SK-N-SH treated with all-trans-retinoic acid at 6 μM for 48 hours (cell line): ENCODE measurements around the gene RCCD1.

Source experiments
- ATAC-seq: fragments of 200-7000 bp; cut with Tn5 transposase; 3 replicates; pipeline ENCODE4 v1.9.1; 2020; ENCODE audit warnings: mild to moderate bottlenecking, moderate library complexity
- BACH2 ChIP-seq: fragments of 250-450 bp; sonication (Bioruptor Pico); IDR thresholded peaks from 2 replicates; pipeline ENCODE4 v1.9.0; 2021; ENCODE audit warnings: mild to moderate bottlenecking, borderline replicate concordance
- CREB5 ChIP-seq: fragments of 250-450 bp; sonication (Bioruptor Pico); IDR thresholded peaks from 2 replicates; pipeline ENCODE4 v1.5.1; 2020; ENCODE audit warnings: low read depth, mild to moderate bottlenecking, moderate library complexity
- CSDC2 ChIP-seq: fragments of 250-450 bp; sonication (Bioruptor Pico); IDR thresholded peaks from 2 replicates; pipeline ENCODE4 v1.5.0; 2020; ENCODE audit warnings: mild to moderate bottlenecking, moderate library complexity
- CSRNP3 ChIP-seq: fragments of 250-450 bp; sonication (Bioruptor Pico); IDR thresholded peaks from 2 replicates; pipeline ENCODE4 v1.5.1; 2021; ENCODE audit warnings: mild to moderate bottlenecking, moderate library complexity
- ESRRG ChIP-seq: fragments of 250-450 bp; sonication (Bioruptor Pico); IDR thresholded peaks from 2 replicates; pipeline ENCODE4 v1.6.1; 2021; ENCODE audit warnings: mild to moderate bottlenecking
- GLIS3 ChIP-seq: fragments of 250-450 bp; sonication (Bioruptor Pico); IDR thresholded peaks from 2 replicates; pipeline ENCODE4 v1.5.0; 2020; ENCODE audit warnings: mild to moderate bottlenecking, moderate library complexity
- ISL1 ChIP-seq: fragments of 250-450 bp; sonication (Bioruptor Pico); IDR thresholded peaks from 2 replicates; pipeline ENCODE4 v2.1.2; 2022; ENCODE audit warnings: mild to moderate bottlenecking, moderate library complexity
- PATZ1 ChIP-seq: fragments of 250-450 bp; sonication (Bioruptor Pico); IDR thresholded peaks from 2 replicates; pipeline ENCODE4 v1.8.0; 2020; ENCODE audit warnings: mild to moderate bottlenecking, moderate library complexity, borderline replicate concordance
- POU6F1 ChIP-seq: fragments of 250-450 bp; sonication (Bioruptor Pico); IDR thresholded peaks from 2 replicates; pipeline ENCODE4 v1.8.0; 2021; ENCODE audit warnings: low read depth, mild to moderate bottlenecking, moderate library complexity, borderline replicate concordance
- PPARA ChIP-seq: fragments of 250-450 bp; sonication (Bioruptor Pico); IDR thresholded peaks from 2 replicates; pipeline ENCODE4 v1.5.0; 2020; ENCODE audit warnings: mild to moderate bottlenecking, borderline replicate concordance
- TCF4 ChIP-seq: fragments of 250-450 bp; sonication (Bioruptor Pico); IDR thresholded peaks from 2 replicates; pipeline ENCODE4 v1.8.0; 2021; ENCODE audit warnings: mild to moderate bottlenecking, moderate library complexity, borderline replicate concordance
- TOX ChIP-seq: fragments of 250-450 bp; sonication (Bioruptor Pico); IDR thresholded peaks from 2 replicates; pipeline ENCODE4 v1.8.0; 2021; ENCODE audit warnings: mild to moderate bottlenecking, moderate library complexity, borderline replicate concordance
- TSHZ2 ChIP-seq: fragments of 250-450 bp; sonication (Bioruptor Pico); IDR thresholded peaks from 2 replicates; pipeline ENCODE4 v1.5.0; 2020; ENCODE audit warnings: mild to moderate bottlenecking, moderate library complexity
- ZC3H10 ChIP-seq: fragments of 250-450 bp; sonication (Bioruptor Pico); IDR thresholded peaks from 2 replicates; pipeline ENCODE4 v1.5.1; 2021; ENCODE audit warnings: mild to moderate bottlenecking, moderate library complexity
- ZFP3 ChIP-seq: fragments of 250-450 bp; sonication (Bioruptor Pico); IDR thresholded peaks from 2 replicates; pipeline ENCODE4 v1.5.0; 2020; ENCODE audit warnings: mild to moderate bottlenecking, moderate library complexity
- ZFP30 ChIP-seq: fragments of 450-650 bp; formaldehyde crosslinking; IDR thresholded peaks from 2 replicates; pipeline ENCODE4 v1.5.0; 2022; ENCODE audit warnings: mild to moderate bottlenecking, moderate library complexity
- ZNF565 ChIP-seq: fragments of 450-650 bp; formaldehyde crosslinking; conservative IDR thresholded peaks from 2 replicates; pipeline ENCODE4 v1.5.0; 2020; ENCODE audit warnings: low read depth, mild to moderate bottlenecking, moderate library complexity
- ZNF70 ChIP-seq: fragments of 450-650 bp; formaldehyde crosslinking; IDR thresholded peaks from 2 replicates; pipeline ENCODE4 v1.5.0; 2020; ENCODE audit warnings: mild to moderate bottlenecking, moderate library complexity
- ZNF8 ChIP-seq: fragments of 450-650 bp; formaldehyde crosslinking; IDR thresholded peaks from 2 replicates; pipeline ENCODE4 v1.5.0; 2020; ENCODE audit warnings: mild to moderate bottlenecking, moderate library complexity

The RCCD1 gene

GRCh38 chr15:90994417-90995311 lies 40.0 kb downstream of the RCCD1 start, which contains the start of gene PRC1 (continued):
- TF ChIP-seq CREB5 (CRISPR knock-in tag) (peak; percentile 29; the same call in 1 of the 2 replicates), POU6F1 (CRISPR knock-in tag) (no peak), ZNF70 (0 out of 2 replicates have a peak, but pooled peaks have one; percentile 20)

- TF ChIP-seq ZNF565 (CRISPR knock-in tag) (no peak), TCF4 (CRISPR knock-in tag) (no peak), TSHZ2 (CRISPR knock-in tag) (no peak), PATZ1 (CRISPR knock-in tag) (no peak), GLIS3 (no peak), ZNF8 (CRISPR knock-in tag) (no peak), ZFP3 (CRISPR knock-in tag) (no peak), ZNF70 (no peak), CSRNP3 (CRISPR knock-in tag) (no peak)
- no peak for ATAC-seq
Observed at GRCh38 chr15:90998737-90999136, 44.1 kb downstream of the RCCD1 start.

GRCh38 chr15:91001209-91001608 lies 46.5 kb downstream of the RCCD1 start:
- ATAC-seq = no peak
- TF ChIP-seq TCF4 (CRISPR knock-in tag) (no peak), ZFP3 (CRISPR knock-in tag) (no peak), ZNF70 (no peak), CSRNP3 (CRISPR knock-in tag) (no peak), TOX (no peak), ESRRG (CRISPR knock-in tag) (no peak), ISL1 (no peak), PPARA (CRISPR knock-in tag) (no peak), TSHZ2 (CRISPR knock-in tag) (no peak), ZC3H10 (CRISPR knock-in tag) (no peak), CSDC2 (CRISPR knock-in tag) (no peak), GLIS3 (no peak), PATZ1 (CRISPR knock-in tag) (no peak), ZFP30 (CRISPR knock-in tag) (no peak), BACH2 (no peak)
